Stimulated activated CD8-positive, alpha-beta memory T cell treated with anti-CD3 and anti-CD28 coated beads, Interleukin-12 subunit alpha, Interleukin-12 subunit beta, amount 100 ng/mL, for 24 hours (primary cell): ENCODE measurements around the gene NSD2.

ENCODE experiments used
- DNase-seq: peaks from one replicate; pipeline ENCODE4 v3.0.0-alpha.2; 2020; ENCODE audit errors: extremely low read depth

Gene NSD2

DNA sequence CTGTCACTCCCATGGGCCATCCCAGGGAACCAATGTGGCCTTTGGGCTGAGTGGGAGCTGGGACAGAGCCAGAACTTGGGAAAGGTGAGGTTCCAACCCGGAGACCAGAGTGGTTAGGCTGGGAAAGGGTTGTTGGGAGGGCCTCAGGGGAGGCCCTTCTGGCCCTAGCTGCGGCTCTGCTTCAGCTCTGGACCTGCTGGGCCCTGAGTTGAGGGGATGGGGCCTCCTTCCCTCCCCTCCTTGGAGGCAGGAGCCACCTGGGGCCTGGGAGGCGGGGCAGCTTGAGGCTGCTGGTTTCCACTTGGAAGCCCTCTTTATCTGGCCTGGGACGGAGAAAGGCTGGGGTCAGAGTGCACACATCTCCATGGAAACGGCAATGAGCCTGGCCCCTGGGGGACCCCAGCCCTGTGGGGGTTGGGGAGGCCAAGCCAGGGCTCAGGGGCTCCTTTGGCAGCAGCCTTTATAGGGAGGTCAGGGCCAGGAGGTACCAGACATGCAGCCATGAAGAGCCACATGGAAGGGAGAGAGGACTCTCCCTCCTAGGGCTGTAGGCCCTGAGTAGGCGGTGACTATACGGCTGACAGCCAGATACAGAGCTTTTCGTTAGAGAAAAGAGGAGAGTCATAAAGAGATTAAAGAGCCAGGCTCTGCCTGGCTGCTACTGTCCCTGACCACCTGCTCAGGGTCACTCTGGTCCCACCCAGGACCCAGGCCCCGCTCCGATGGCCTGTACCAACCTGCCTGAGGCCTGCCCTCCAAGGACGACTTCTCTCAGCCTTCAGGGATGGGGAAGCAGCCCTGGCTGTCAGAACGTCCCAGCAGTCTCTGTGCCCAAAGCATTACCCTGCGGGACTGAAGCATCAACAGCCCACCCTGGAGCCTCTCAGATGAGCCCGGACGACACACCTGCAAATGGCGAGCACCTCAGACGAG, 6.9 kb upstream of the NSD2 start:
- no peak for DNase-seq

DNA sequence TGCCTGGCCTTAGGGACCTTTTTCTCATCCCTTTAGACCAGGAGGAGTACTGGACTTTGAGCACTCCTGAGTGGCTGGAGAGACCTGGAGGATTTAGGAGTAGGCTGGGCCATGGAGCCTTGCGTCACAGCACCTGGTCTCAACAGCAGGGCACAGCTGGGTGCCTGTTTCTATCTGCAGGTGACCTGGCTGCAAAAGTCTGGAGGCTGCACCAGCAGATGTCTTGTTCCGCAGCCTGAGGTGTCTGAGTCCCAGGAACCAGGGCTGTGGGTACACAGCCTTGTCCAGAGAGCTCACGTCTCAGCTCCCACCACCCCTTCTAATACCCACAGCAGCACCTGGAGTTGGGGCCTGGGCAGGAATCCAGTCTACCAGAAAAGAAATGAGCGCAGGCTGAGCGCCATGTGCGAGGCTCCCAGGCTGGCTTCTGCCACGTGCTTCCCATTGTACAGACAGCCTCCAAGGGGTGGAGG, 5.0 kb upstream of the NSD2 start:
- DNase-seq: no peak

DNA sequence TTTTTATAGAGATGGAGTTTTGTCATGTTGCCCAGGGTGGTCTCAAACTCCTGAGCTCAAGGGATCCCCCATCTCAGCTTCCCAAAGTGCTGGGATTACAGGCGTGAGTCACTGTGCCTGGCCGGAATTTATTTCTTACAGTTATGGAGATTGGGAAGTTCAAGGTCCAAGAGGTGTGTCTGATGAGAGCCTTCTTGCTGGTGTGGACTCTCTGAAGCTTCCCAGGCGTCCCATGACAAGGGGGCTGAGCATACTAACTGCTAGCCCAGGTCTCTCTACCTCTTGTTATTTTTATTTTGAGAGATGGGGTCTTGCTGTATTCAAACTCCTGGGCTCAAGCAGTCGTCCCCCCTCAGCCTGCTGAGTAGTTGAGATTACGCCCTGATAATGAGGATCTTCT, 2.9 kb upstream of the NSD2 start:
- no peak for DNase-seq

DNA sequence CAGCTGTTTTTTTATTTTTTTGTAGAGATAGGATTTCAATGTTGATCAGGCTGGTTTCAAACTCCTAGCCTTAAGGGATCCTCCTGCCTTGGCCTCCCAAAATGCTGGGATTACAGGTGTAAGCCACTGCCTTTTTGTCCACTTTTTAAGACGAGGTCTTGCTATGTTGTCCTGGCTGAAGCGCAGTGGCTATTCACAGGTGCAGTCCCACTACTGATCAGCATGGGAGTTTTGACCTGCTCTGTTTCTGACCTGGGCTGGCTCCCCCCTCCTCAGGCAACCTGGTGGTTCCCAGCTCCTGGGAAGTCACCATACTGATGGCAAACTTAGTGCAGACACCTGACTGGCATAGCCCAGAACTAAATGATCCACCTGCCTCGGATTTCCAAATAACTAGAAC, 2.3 kb upstream of the NSD2 start:
- no peak for DNase-seq

DNA sequence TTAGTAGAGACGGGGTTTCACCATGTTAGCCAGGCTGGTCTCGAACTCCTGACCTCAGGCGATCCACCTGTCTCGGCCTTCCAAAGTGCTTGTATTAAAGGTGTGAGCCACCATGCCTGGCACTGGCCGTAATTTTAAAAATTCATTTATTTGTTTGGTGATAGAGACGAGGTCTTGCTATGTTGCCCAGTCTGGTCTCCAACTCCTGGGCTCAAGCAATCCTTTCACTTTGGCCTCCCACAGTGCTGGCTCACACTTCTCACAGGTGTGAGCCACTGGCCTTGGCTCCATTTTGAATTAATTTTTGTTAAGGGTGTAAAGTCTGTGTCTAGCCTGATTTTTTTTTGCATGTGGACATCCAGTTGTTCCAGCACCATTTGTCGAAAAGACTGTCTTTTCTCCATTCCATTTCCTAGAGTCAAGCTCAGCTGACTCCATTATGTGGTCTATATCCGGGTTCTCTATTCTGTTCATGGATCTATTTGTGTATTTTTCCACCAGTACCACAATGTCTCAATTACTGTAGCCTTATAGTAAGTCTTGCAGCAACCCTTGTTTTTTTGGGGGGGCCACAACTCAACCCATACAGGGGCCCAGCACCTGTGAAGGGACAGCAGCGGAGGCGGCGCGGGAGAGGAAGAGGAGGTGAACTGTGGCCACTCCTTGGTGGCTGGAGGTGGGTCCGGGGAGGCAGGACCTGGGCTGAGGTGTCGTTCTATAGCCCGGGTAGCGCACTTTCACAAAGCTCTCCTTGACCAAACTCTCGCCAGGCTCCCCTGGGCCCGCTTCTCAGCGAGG, 1.5 kb upstream of the NSD2 start:
- no peak for DNase-seq

DNA sequence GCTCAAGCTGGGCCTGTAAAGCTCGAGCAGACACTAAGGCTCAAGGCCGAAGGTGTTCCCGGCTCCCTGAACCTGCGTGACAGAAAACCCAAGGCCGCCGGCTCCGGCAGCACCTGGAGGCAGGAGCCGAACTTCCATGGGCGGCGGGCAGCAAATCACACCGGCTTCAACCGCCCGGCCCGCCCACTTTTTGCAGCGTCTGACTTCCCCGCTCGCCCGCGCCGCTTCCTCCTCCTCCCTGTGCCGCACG, 940 bp upstream of the NSD2 start:
- peak; percentile 66 for DNase-seq

DNA sequence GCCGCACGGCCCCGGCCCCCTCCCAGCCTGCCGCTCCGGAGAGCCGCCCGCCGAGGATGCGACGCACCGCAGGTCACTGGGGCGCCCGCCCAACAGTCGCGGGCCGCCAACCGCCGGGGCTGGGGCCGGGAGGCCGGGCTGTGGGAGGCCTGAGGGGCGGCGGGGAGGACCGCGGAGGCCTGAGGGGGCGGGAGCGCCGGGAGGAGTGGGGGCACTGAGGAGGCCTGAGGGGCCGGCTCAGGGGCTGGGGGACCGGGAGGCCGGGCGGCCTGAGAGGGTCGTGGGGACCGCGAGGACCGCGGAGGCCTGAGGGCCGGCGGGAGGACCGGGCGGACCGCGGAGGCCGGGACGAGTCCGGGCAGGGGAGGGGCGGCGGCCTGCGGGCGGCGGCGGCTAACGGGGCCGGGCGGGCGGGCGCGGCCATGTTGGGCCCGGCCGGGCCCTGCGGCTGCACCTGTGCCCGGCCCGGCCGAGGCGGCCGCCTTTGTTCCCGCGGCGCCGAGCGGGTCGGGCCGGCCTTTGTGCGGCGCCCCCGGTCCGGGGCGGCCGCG, 353 bp downstream of the NSD2 start:
- DNase-seq: no peak

DNA sequence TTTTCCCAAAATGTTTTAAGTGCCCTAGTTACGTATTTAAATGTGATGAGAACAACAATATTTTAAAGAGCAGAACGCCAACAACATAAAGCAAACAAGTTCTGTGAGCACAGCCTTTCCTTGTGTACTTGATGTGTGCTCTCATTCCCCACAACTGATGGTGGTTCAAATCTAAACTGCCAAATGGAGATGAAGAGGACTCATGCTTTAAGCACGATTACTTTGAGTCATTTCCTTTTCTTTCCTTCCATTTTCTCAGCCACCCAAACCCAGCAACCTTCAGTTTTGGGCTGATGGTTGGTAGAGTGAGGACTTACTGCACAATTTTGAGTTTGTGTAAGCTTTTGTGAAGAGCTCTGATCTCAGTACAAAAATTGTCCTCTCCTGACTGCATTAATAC, 1.7 kb downstream of the NSD2 start:
- DNase-seq: no peak

DNA sequence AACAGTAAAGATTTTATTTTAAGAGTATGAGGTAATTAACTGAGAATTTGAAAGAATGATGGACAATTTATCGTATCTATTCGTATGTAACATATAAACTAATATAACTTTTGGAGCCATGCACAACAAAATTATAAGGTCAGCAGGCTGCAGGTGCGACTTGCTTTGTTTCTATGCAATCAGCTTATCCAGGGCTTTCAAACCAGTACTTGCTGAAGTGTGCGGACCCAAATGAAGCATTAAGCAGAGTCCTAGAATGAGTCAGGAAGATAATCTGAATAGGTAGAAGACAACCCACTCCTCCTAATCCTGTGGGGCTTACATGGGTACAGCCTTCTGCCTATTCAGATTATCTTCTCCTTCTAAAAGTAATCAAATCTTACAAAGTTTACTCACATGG, 2.1 kb downstream of the NSD2 start:
- no peak for DNase-seq

DNA sequence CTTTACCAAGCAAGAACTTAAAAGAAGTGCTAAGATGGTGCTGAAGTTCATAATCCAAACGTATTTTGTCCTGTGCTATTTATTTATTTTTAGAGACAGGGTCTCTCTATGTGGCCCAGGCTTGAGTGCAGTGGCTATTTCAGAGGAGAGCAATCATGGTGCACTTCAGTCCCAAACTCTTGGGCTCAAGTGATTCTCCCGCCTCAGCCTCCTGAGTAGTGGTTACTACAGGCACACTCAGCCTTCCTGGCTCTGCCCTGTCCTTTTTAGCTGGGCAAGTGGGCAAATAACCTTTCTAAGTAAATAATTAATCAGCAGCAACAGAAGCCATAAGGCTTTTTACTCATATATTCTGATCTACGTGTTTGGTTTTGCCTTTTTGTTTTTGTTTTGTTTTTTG, 2.6 kb downstream of the NSD2 start:
- no peak for DNase-seq

DNA sequence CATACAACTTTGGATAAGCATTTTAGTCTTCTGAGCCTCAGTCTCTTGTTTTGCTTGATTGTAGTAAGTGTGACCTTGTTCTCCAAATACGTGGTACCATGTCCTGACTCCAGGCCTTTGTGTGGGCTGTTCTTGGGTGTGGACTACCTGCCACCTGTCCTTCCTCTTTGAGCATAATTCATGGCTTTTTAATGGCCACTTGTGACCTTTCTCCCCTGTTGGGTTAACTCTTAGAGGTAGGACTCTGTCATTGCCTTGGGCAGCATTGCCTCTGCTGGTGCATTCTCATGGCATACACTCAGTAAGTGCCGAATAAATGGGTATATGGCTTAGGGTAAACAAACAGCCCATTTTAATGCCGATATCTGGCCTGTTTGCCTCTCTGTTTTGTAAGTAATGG, 3.0 kb downstream of the NSD2 start:
- DNase-seq: no peak

DNA sequence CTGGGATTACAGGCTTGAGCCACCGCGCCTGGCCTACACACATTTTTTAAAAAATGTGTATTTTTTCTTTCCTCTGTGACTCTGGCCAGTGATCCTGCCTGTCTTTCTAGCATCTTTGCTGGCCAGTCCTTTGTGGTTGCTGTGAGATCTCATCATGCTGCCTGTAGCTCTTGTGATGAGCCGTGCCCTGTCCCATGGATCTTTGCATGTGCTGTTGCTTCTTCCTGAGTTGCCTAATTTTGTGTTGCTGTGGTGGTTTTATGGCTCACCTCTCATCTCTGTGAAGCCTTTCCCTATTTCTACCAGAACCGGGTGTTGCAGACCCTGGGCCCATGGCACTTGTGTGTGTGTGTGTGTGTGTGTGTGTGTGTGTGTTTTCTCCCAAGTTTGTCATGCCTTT, 8.3 kb downstream of the NSD2 start:
- no peak for DNase-seq

DNA sequence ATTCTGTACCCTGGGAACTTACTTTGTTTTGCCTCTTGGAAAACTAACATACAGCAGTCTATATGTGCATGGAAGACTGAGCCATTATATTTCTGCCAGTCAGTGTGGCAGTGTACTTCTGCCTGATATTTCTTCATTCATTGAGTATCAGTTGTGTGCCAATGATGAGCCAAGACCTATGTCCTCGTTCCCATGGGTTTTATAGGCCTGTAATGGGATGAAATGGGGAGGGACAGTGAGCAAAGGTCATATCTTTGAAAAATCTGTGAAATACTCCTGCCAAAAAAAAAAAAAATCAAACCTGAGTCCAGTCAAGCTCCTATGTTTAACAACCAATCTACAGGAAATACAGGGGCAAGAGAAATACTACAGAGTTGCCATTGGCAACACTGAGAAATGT, 9.1 kb downstream of the NSD2 start:
- no peak for DNase-seq

DNA sequence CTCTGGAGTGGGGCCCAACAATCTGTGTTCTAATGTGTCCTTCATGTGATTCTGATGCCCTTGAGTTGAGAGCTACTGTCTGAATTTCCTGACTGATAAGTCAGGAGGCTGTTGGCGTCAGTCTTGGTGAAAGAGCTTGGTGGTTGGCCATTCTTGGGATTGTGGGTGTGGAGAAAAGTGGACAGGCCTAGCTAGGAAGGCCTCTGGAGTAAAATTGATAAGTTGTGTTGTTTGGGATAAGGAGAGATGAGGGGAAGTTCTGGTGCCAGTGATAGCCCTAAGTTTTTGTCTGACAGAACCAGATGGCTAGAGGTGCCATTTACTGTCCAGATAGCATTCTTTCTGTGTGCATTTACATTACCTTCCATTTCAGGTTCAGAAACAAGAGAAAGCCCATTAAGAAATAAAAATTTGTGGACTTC, 11.7 kb downstream of the NSD2 start:
- DNase-seq: no peak

DNA sequence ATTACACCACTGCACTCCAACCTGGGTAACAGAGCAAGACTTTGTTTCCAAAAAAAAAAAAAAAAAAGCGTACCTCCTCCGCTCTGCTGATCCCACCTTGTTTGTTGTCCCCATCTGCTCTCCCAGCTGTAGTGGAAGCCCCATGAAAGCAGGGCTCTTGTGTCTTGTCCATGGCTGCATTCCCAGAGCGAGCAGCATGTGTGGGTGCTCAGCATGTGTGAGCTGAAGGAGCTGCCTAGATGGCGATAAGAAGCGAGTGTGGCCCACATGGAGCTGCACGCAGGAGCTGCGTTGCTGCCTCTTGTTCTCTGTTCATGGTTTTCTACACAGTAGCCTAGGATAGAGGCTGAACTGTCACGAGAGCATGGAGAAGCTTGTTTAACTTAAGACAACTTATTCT, 12.4 kb downstream of the NSD2 start:
- DNase-seq: no peak

DNA sequence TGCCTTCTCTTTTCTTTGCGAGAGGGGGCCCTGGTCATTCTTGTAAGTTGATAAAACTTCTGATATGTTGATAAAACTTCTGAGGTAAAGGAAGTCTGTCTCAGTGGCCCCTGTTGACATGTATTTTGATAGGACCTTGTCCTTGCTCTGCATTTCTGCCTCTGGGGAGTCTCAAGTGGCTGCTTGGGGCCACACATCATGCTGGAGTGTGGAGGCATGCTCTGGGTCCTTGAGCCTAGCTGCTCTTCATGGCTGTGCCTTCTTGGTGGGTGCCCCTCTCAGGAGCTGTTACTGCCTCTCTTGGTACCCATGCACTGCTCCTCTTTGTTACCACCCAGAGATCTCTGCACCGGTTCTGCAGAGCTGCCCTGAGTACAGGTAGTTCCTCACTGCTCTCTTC, 14.2 kb downstream of the NSD2 start:
- no peak for DNase-seq

DNA sequence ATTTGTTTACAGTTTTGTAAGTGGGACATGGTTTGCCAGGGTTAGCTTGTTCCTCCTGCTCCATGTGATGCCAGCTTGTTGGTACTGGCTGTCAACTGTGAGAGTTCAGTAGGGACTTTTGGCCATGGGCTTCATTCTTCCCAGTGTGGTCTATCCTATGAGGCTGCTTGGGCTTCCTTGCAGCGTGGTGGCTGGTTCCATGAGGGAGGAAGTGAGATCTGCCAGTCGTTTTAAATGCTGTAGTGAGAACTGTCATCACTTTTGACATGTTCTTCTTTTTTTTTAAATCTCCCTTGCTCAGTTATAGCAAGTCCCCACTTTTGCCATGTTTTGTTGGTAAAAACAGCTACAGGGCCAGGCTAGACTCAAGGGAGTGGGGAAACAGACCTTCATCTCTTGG, 15.9 kb downstream of the NSD2 start:
- no peak for DNase-seq

DNA sequence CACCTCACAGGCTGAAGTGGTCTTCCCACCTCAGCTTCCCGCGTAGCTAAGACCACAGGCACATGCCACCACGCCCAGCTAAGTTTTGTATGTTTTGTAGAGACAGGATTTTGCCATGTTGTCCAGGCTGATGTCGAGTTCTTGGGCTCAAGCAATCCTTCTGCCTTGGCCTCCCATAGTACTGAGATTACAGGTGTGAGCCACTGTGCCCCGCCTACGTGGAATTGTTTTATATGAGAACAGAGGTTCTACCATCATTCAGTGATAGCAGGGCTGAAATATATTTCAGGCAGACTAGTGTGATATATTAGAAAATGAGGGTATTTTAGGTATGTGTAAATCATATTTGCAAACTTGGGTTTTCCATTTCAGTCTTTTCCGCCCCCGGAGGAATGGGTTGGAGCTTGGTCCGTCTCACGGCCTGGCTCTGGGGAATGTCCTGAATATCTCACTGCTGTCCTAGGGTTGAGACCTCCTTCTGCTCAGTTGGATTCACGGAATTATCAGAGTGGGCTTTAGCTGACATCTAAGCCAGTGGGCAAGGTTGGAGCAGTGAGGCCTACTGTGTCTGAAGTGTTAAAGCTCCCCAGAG, 19.9 kb downstream of the NSD2 start:
- no peak for DNase-seq

DNA sequence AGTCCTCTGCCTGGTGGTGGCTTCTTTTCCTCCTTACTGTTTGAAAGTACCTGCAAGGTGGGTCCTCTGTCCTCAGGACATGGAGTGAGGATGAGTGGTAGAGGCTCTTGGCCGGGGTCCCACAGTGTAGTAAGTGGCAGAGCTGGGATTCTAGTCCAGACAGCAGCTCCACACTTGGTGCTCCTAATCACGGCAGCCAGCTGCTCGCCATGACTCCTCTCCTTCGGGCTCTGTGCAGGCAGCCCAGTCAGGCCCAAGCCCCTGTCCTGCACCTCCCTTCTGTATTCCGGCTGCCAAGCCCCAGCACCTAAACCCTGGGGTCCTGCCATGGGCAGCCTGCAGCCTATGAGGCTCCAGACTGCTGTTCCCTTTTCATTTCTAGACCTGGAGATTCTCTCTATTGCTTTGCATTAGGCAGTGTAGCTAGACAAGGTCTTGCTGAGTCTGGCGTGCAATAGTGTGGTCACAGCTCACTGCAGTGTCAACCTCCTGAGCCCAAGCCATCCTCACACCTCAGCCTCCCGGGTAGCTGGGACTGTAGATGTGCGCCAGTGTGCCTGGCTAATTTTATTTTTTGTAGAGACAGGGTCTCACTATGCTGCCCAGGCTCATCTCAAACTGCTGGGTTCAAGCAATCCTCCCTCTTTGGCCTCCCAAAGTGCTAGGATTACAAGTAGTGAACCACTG, 24.9 kb downstream of the NSD2 start:
- DNase-seq: no peak

DNA sequence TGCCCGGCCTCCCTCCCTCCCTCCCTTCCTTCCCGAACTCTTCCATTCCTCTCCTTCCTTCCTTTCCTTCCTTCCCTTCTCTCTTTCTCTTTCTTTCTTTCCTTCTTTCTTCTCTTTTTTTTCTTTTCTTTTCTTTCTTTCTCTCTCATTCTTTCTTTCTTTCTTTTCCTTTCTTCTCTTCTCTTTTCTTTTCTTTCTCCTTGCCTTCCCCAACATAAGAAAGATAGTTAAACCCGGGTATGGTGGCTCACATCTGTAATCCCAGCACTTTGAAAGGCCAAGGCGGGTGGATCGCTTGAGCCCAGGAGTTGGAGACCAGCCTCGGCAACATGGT, 25.4 kb downstream of the NSD2 start:
- no peak for DNase-seq

DNA sequence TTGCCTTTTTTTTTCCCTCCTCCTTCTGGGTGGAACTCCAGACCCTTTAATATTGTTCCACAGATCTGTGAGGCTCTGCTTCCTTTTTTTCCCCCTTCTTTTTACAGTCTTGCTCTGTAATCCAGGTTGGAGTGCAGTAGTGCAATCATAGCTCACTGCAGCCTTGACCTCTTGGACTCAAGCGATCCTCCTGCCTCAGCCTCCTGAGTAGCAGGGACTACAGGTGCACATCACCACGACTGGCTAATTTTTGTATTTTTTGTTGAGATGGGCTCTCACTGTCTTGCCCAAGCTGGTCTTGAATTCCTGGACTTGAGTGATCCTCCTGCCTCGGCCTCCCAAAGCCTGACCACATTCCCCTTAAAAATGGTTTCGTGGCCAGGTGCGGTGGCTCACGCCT, 26.8 kb downstream of the NSD2 start:
- DNase-seq: no peak

DNA sequence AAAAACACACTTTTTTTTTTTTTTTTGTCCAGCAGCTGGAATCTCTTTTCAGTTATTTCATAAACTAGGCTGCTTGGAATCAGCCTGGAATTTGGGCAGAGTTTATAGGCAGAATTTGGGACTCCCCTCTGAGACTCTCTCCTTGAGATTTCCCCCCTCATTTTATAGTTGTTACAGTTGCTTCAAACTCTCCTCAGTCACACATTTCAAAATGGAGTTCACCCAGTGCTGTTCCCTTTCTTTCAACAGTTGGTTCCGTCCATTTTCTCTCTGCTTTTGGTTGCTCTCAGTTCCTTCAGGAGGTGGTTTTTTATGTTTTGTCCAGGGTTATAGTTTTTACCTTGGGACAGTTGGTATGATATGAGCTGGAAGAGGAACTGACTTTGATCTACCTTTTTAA, 27.5 kb downstream of the NSD2 start:
- no peak for DNase-seq
